A549 (cell line): ENCODE measurements around the gene GSAP.

Source experiments
- CEBPB ChIP-seq, 2 experiments: fragments of >200 bp in 1 of 2; sonication (Bioruptor Twin) in 1 of 2; formaldehyde crosslinking in 1 of 2; IDR thresholded peaks; 2 replicates each; pipeline ENCODE4 v1.6.1; 2012 to 2016
- ESRRA ChIP-seq: fragments of 150-350 bp; IDR thresholded peaks from 2 replicates; pipeline ENCODE4 v1.6.1; 2014; ENCODE audit warnings: mild to moderate bottlenecking, low read length, borderline replicate concordance
- POLR2A ChIP-seq: IDR thresholded peaks from 2 replicates; pipeline ENCODE4 v1.6.1; 2012; ENCODE audit warnings: mild to moderate bottlenecking, low read length
- RFX5 ChIP-seq: fragments of 450-650 bp; IDR thresholded peaks from 2 replicates; pipeline ENCODE4 v1.7.1; 2014; ENCODE audit warnings: antibody characterized with exemption, mild to moderate bottlenecking, moderate library complexity
- RNF2 ChIP-seq: fragments of 200-600 bp; sonication (generic); IDR thresholded peaks from 2 replicates; pipeline ENCODE4 v1.6.1; 2016; ENCODE audit warnings: low read depth, mild to moderate bottlenecking, antibody characterized with exemption, moderate library complexity, borderline replicate concordance
- TF ChIP-seq, protein P1 (sequence below): fragments of >200 bp; sonication (Bioruptor Twin); formaldehyde crosslinking; IDR thresholded peaks from 3 replicates; pipeline ENCODE4 v1.5.1; 2016
- TF ChIP-seq, protein P2 (sequence below): fragments of 450-650 bp; IDR thresholded peaks from 2 replicates; pipeline ENCODE4 v1.6.1; 2014; ENCODE audit warnings: antibody characterized with exemption

DNA sequence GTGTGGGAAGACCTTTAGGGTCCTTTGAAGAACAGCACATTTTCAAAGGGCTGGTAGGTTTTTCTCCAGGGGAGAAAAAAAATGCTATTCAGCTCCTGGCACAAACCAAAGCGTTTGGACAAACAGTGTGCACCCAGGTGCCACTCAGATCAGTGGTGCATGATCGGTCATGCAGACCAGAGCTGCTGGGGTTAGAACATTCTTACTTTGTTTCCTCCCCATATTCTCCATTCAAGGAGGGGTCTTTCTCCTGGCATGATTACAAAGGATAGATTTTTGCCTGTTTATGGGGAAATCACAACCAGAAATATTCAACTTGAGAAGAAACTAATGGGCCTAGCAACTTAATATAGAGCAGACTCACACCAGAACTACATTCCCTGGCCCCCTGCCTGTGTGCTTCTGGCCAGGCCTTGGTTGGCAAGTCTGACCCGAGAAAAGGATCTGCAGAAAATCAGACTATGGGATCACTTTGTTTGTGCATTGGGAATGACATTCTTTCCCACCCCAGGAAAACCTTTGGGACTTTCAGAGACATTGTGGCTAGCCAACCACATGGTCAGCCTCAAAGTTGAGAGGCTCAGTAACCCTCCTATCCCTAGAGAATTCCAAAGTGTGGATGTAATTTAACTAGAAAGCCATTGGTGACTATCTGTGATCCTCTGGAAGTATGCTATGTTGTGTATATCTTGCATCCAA is 134.2 kb downstream of the GSAP start:
- TF ChIP-seq POLR2A (no peak), RFX5 (no peak), ESRRA (no peak), CEBPB (IDR thresholded peaks at IDR 0.05) (no peak), RNF2 (no peak)
- TF ChIP-seq, protein P1, sequence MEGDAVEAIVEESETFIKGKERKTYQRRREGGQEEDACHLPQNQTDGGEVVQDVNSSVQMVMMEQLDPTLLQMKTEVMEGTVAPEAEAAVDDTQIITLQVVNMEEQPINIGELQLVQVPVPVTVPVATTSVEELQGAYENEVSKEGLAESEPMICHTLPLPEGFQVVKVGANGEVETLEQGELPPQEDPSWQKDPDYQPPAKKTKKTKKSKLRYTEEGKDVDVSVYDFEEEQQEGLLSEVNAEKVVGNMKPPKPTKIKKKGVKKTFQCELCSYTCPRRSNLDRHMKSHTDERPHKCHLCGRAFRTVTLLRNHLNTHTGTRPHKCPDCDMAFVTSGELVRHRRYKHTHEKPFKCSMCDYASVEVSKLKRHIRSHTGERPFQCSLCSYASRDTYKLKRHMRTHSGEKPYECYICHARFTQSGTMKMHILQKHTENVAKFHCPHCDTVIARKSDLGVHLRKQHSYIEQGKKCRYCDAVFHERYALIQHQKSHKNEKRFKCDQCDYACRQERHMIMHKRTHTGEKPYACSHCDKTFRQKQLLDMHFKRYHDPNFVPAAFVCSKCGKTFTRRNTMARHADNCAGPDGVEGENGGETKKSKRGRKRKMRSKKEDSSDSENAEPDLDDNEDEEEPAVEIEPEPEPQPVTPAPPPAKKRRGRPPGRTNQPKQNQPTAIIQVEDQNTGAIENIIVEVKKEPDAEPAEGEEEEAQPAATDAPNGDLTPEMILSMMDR, result no peak
- TF ChIP-seq, protein P2, sequence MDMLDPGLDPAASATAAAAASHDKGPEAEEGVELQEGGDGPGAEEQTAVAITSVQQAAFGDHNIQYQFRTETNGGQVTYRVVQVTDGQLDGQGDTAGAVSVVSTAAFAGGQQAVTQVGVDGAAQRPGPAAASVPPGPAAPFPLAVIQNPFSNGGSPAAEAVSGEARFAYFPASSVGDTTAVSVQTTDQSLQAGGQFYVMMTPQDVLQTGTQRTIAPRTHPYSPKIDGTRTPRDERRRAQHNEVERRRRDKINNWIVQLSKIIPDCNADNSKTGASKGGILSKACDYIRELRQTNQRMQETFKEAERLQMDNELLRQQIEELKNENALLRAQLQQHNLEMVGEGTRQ, result no peak
